Measurements from ENCODE around the gene STRAP. TPM values are rescaled to one million over a fixed set of nuclear protein-coding genes. Genes with fewer than 3 reads are reported as not detected.
"Not testable (repeated sequence)": the region's sequence is repeated elsewhere in the genome, so short reads cannot be mapped to it uniquely, and the experiment has no call there.

The STRAP gene
- total and polyA plus RNA-seq, 8 donors: 36.1 to 52.2 (median 44.9) TPM

DNA sequence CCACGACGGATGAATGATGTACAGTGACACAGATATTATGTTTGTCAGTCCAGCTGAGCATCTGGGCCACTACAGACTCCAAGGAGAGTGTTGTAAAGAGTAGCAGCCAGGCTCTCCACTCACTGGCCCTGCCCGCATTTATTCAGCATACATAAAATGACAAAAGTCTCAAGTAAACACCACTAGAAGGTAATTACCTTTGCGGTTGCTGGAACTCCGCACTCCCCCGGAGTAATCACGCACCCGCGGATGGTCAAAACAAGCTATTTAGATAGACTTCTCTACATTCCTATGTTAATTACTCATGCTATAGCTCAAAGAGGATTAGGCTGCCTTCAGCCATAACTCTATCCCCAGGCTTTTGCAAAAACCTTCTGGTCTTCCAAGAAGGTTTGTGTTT lies 18.8 kb upstream of the STRAP start:
- TF ChIP-seq, protein P1, sequence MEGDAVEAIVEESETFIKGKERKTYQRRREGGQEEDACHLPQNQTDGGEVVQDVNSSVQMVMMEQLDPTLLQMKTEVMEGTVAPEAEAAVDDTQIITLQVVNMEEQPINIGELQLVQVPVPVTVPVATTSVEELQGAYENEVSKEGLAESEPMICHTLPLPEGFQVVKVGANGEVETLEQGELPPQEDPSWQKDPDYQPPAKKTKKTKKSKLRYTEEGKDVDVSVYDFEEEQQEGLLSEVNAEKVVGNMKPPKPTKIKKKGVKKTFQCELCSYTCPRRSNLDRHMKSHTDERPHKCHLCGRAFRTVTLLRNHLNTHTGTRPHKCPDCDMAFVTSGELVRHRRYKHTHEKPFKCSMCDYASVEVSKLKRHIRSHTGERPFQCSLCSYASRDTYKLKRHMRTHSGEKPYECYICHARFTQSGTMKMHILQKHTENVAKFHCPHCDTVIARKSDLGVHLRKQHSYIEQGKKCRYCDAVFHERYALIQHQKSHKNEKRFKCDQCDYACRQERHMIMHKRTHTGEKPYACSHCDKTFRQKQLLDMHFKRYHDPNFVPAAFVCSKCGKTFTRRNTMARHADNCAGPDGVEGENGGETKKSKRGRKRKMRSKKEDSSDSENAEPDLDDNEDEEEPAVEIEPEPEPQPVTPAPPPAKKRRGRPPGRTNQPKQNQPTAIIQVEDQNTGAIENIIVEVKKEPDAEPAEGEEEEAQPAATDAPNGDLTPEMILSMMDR (IDR thresholded peaks at IDR 0.05): no peak
- no peaks in the 10 kb centered on the region for H3K36me3 ChIP-seq
- no peaks in the 10 kb centered on the region for H3K9me3 ChIP-seq
- no peak for FAIRE-seq
- intact Hi-C loops (cut with DNase I): no loop called here
- ATAC-seq: no peak
- 76 to 78% methylated on average over 9 of the region's 9 CpGs for whole genome bisulfite sequencing, 2 donors
- no peaks in the 10 kb centered on the region for H3K27me3 ChIP-seq
- no peak overlapping the region for H3K27ac ChIP-seq
- no peak for DNase-seq
- no peak overlapping the region for H3K4me3 ChIP-seq
- H3K4me1 ChIP-seq: no peaks in the 10 kb centered on the region

DNA sequence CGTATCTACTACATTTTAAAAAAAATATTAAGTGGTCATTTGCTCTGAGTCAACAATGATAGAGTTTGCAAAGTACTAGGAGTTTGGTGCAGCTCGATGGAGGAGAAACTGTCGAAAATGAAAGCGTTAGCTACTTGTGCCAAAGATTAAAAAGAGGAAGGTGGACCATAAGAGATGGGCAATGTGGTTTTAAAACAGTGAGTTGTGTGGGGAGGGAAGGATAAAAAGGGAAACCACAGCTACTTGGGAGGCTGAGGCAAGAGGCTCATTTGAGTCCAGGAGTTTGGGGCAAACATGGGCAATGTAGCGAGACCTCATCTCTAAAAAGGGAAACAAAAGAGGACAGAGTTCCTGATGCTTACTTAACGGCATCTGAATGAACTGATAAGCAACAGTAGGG lies 18.2 kb upstream of the STRAP start:
- intact Hi-C loops (cut with DNase I): no loop called here
- Histone ChIP-seq H3K4me1 (no peaks in the 10 kb centered on the region), H3K27me3 (no peaks in the 10 kb centered on the region), H3K36me3 (no peaks in the 10 kb centered on the region), H3K27ac (no peak overlapping the region), H3K9me3 (no peaks in the 10 kb centered on the region), H3K4me3 (no peak overlapping the region)
- TF ChIP-seq, protein P1 (IDR thresholded peaks at IDR 0.05): no peak
- no peak for DNase-seq
- WGBS, 2 donors: 76 to 80% methylated on average over 6 of the region's 6 CpGs
- peak in 1 of 4 donors; percentile 33 for ATAC-seq
- FAIRE-seq: no peak

DNA sequence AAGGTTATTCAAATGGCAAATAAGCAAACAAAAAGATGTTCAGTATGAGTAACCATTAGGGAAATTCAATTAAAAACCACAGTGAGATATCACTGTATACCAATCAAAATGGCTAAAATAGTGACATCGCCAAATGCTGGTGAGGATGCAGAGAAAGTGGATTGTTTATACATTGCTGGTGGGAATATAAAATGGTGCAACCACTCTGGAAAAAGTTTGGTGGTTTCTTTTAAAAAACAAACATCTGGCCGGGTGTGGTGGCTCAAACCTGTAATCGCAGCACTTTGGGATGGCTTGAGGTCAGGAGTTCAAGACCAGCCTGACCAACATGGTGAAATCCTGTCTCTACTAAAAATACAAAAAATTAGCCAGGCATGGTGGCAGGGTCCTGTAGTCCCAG lies 14.0 kb upstream of the STRAP start:
- Histone ChIP-seq H3K9me3 (no peaks in the 10 kb centered on the region), H3K27me3 (no peaks in the 10 kb centered on the region), H3K4me3 (no peak overlapping the region), H3K36me3 (no peaks in the 10 kb centered on the region), H3K4me1 (no peaks in the 10 kb centered on the region), H3K27ac (no peak overlapping the region)
- FAIRE-seq (no peak), ATAC-seq (no peak), DNase-seq (no peak)
- 75 to 81% methylated on average over 3 of the region's 3 CpGs for WGBS, 2 donors
- intact Hi-C loops (cut with DNase I): no loop called here
- TF ChIP-seq, protein P1 (IDR thresholded peaks at IDR 0.05): no peak

DNA sequence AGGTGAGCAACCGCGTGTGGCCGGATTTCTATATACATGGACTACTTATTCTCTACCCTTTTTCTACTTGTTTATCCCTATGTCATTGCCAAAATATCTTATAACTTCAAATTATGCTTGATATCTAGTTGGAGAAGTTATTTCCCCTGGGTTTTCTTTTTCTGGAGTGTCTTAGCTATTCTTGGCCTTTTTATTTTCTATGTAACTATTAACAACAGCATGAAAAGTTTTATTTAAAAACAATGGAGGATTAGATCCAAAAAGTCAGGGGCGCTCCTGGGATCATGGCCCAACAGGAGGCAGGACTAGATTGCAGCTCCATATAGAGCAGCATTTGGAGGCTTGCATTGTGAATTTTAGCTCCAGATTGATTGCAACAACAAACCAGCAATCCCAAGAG lies 8.6 kb upstream of the STRAP start:
- Histone ChIP-seq H3K9me3 (no peaks in the 10 kb centered on the region), H3K27me3 (no peaks in the 10 kb centered on the region), H3K27ac (no peak overlapping the region), H3K4me3 (no peak overlapping the region), H3K36me3 (no peaks in the 10 kb centered on the region), H3K4me1 (no peaks in the 10 kb centered on the region)
- FAIRE-seq: no peak
- no peak for DNase-seq
- intact Hi-C loops (cut with DNase I): no loop called here
- 97% methylated on average over 4 of the region's 4 CpGs for WGBS, 2 donors
- no peak for ATAC-seq
- TF ChIP-seq, protein P1 (IDR thresholded peaks at IDR 0.05): no peak

DNA sequence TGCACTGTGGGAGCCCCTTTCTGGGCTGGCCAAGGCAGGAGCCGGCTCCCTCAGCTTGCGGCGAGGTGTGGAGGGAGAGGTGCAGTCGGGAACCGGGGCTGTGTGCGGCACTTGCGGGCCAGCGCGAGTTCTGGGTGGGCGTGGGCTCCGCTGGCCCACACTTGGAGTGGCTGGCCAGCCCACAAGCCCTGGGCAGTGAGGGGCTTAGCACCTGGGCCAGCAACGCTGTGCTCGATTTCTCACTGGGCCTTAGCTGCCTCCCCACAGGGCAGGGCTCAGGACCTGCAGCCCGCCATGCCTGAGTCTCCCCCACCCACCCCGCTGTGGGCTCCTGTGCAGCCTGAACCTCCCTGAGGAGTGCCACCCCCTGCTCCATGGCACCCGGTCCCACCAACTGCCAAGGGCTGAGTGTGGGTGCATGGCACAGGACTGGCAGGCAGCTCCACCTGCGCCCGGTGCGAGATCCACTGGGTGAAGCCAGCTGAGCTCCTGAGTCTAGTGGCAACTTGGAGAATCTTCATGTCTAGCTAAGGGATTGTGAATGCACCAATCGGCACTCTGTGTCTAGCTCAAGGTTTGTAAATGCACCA lies 7.5 kb upstream of the STRAP start:
- H3K27me3 ChIP-seq; H3K4me1 ChIP-seq; H3K4me3 ChIP-seq; H3K9me3 ChIP-seq; H3K27ac ChIP-seq; ATAC-seq; FAIRE-seq; intact Hi-C loops (cut with DNase I); H3K36me3 ChIP-seq: not testable (repeated sequence)
- DNase-seq: peak in 1 of 6 donors; percentile 65
- WGBS, 2 donors: 94 to 98% methylated on average over 18 to 20 of the region's 20 CpGs

Data from pancreas (tissue), 10 donors.